Skeletal muscle satellite cell (primary cell): ENCODE data around the gene C1orf74.

Experiments
- H3K27me3 ChIP-seq: 2 replicates; pipeline ENCODE4 v1.7.0; 2013; ENCODE audit warnings: low read length; ENCODE audit not compliant: control insufficient read depth, insufficient read depth
- H3K36me3 ChIP-seq: 2 replicates; pipeline ENCODE4 v1.7.0; 2013; ENCODE audit warnings: mild to moderate bottlenecking, control low read depth, low read length; ENCODE audit not compliant: insufficient read depth
- H3K4me1 ChIP-seq: 2 replicates; pipeline ENCODE4 v1.7.0; 2013; ENCODE audit warnings: low read length; ENCODE audit not compliant: control insufficient read depth, insufficient read depth
- H3K4me2 ChIP-seq: 2 replicates; pipeline ENCODE4 v1.7.0; 2013; ENCODE audit warnings: mild to moderate bottlenecking, low read length
- H3K4me3 ChIP-seq: 2 replicates; pipeline ENCODE4 v1.7.0; 2013; ENCODE audit warnings: low read length
- H3K9ac ChIP-seq: 2 replicates; pipeline ENCODE4 v1.7.0; 2013; ENCODE audit warnings: mild to moderate bottlenecking, low read depth, low read length, moderate library complexity
- H3K9me3 ChIP-seq: replicated peaks from 2 replicates; pipeline ENCODE4 v1.7.0; 2013; ENCODE audit warnings: mild to moderate bottlenecking, control low read depth, low read length

C1orf74 gene

GRCh38 chr1:209768354-209768774 lies 16.0 kb downstream of the C1orf74 start:
- H3K4me3 ChIP-seq = no peak overlapping the region
- no peaks in the 10 kb centered on the region for H3K36me3 ChIP-seq
- no peak overlapping the region for H3K4me2 ChIP-seq
- no peak overlapping the region for H3K9ac ChIP-seq
- H3K9me3 ChIP-seq = no peaks in the 10 kb centered on the region
- H3K4me1 ChIP-seq = peaks cover 20% of the 10 kb centered on the region
- H3K27me3 ChIP-seq = no peaks in the 10 kb centered on the region

GRCh38 chr1:209767706-209768105 lies 16.7 kb downstream of the C1orf74 start:
- Histone ChIP-seq H3K4me1 (peaks cover 20% of the 10 kb centered on the region), H3K9me3 (no peaks in the 10 kb centered on the region), H3K36me3 (no peaks in the 10 kb centered on the region), H3K4me3 (no peak overlapping the region), H3K4me2 (no peak overlapping the region), H3K9ac (no peak overlapping the region), H3K27me3 (no peaks in the 10 kb centered on the region)

- no peak overlapping the region for H3K9ac ChIP-seq
- H3K27me3 ChIP-seq = no peaks in the 10 kb centered on the region
- no peak overlapping the region for H3K4me2 ChIP-seq
- peaks cover 20% of the 10 kb centered on the region for H3K4me1 ChIP-seq
- H3K4me3 ChIP-seq = no peak overlapping the region
- no peaks in the 10 kb centered on the region for H3K36me3 ChIP-seq
- no peaks in the 10 kb centered on the region for H3K9me3 ChIP-seq
Observed at GRCh38 chr1:209767096-209767495, 17.3 kb downstream of the C1orf74 start.

- no peak overlapping the region for H3K4me3 ChIP-seq
- H3K4me1 ChIP-seq = peaks cover 22% of the 10 kb centered on the region
- H3K36me3 ChIP-seq = no peaks in the 10 kb centered on the region
- H3K9me3 ChIP-seq = no peaks in the 10 kb centered on the region
- H3K9ac ChIP-seq = no peak overlapping the region
- H3K27me3 ChIP-seq = no peaks in the 10 kb centered on the region
- no peak overlapping the region for H3K4me2 ChIP-seq
Observed at GRCh38 chr1:209766051-209766450, 18.3 kb downstream of the C1orf74 start.

- H3K36me3 ChIP-seq = no peaks in the 10 kb centered on the region
- no peak overlapping the region for H3K4me3 ChIP-seq
- H3K4me2 ChIP-seq = no peak overlapping the region
- no peaks in the 10 kb centered on the region for H3K9me3 ChIP-seq
- H3K4me1 ChIP-seq = peaks cover 2% of the 10 kb centered on the region
- no peak overlapping the region for H3K9ac ChIP-seq
- H3K27me3 ChIP-seq = peaks cover 25% of the 10 kb centered on the region
Observed at GRCh38 chr1:209761011-209761635, 23.2 kb downstream of the C1orf74 start.

- no peak overlapping the region for H3K4me3 ChIP-seq
- peaks cover 2% of the 10 kb centered on the region for H3K4me1 ChIP-seq
- no peak overlapping the region for H3K4me2 ChIP-seq
- no peaks in the 10 kb centered on the region for H3K9me3 ChIP-seq
- no peak overlapping the region for H3K9ac ChIP-seq
- peaks cover 25% of the 10 kb centered on the region for H3K27me3 ChIP-seq
- H3K36me3 ChIP-seq = no peaks in the 10 kb centered on the region
Observed at GRCh38 chr1:209759829-209760359, 24.5 kb downstream of the C1orf74 start.

DNA sequence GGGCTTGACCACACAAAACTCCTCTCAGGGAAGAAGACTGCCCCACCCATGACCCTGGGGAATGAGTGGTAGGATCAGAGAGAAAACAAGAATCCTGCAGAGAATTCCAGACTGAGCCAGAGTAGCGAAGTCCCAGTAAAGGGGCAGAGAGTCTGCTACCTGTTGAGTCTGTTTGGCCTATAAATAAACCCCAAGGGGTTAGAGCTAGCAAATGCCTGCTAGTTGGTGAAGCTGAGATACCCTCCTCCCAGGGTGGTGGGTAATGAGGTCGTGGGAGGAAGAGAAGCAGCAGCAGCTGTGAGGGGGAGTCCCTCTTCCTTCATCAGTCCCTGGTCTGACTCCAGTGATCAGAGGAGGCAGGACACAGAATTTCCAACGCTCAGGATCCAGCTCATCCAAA lies 26.0 kb downstream of the C1orf74 start:
- no peaks in the 10 kb centered on the region for H3K36me3 ChIP-seq

DNA sequence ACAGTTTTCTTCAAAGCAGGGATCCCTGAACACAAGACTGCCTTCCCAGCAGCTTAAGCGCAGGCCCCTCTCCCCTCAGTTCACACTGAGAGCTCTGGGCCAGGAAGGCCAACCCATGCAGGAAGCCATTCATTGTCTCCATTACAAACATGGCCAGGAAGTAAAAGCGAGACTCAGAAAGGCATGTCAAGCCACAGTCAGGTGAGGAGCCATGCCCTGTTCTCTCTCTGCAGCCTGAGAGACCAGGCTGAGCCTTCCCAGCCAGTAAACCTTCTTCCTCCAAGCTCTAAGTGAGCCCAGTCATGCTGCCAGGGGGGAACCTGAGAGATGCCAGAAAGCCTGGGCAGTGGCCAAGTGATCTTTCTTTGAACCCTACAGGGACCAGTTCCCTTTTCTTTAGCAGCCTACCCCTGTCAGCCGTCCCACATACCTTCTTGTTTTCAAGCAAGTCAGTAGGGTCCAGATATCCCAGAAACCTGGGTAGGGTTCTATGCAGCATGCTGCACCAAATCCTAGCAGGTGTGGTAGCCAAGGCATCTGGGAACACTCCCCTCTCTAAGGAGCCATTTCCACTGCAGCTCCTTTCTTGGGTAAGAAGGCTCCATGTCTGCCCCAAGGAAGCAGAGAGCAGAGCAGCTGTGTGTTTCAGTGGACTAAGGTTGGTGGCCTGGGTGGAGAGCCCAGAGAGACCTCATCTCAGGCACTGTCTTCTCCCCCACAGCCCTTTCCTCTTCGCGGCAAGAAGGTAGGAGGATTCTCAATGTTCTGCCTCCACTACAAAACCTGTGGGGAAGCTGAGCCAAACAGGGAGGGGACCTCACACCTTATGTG lies 27.5 kb downstream of the C1orf74 start:
- Histone ChIP-seq H3K4me1 (peaks cover 2% of the 10 kb centered on the region), H3K9me3 (no peaks in the 10 kb centered on the region), H3K27me3 (peaks cover 28% of the 10 kb centered on the region), H3K36me3 (no peaks in the 10 kb centered on the region), H3K4me3 (no peak overlapping the region), H3K9ac (no peak overlapping the region), H3K4me2 (no peak overlapping the region)

More for the DNA sequence above, 26.0 kb downstream of the C1orf74 start:
- no peak overlapping the region for H3K9ac ChIP-seq
- H3K4me2 ChIP-seq = no peak overlapping the region
- H3K27me3 ChIP-seq = peaks cover 25% of the 10 kb centered on the region
- H3K4me1 ChIP-seq = peaks cover 2% of the 10 kb centered on the region
- no peaks in the 10 kb centered on the region for H3K9me3 ChIP-seq
- H3K4me3 ChIP-seq = no peak overlapping the region

DNA sequence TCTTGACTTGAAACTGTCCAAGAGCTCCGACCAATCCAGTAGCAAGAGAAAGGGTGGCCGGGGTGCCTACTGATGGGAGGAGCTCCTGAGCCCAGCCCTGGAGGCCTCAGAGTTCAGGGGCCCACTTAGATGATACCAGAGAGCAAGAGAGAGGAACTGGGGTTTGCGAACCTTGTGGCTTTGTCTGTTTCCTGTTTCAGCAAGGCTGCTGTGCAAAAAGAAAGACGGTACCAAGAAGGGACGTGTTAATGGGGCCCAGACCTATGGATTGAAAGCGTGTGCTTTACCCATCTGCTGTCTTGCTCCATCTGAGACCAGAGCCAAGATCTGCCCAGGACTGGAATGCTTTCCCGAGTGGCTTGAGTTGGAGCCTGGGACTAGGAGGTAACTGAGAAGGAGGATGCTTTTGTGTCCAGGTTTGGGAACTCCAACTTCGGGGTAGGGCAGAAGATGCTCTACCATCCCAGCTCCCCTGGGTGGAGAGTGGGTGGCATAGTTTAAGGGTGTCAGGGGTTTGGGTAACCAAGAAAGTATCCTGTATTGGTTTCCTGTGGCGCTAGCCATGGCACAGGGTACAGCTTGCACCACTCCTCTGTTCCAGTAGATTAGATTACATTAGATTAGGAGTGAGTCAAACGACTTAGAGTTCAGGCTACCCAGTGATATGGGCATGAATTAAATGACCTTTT lies 28.3 kb downstream of the C1orf74 start, which contains the start of gene TRAF3IP3:
Gene TRAF3IP3 (plus strand): TSS at position 128 of the 689 bp plus-strand sequence. CDS start 3,987 bp downstream, outside the sequence.
- Histone ChIP-seq H3K27me3 (peaks cover 28% of the 10 kb centered on the region), H3K9me3 (no peaks in the 10 kb centered on the region), H3K9ac (no peak within 1 kb of the TSS), H3K36me3 (no peaks in the 10 kb centered on the region), H3K4me2 (no peak within 1 kb of the TSS), H3K4me3 (no peak within 1 kb of the TSS), H3K4me1 (peaks cover under 1% of the 10 kb centered on the region)

GRCh38 chr1:209755256-209755655 lies 29.1 kb downstream of the C1orf74 start:
- H3K4me2 ChIP-seq = no peak overlapping the region
- H3K27me3 ChIP-seq = peaks cover 28% of the 10 kb centered on the region
- no peak overlapping the region for H3K4me3 ChIP-seq
- H3K9ac ChIP-seq = no peak overlapping the region
- no peaks in the 10 kb centered on the region for H3K36me3 ChIP-seq
- H3K4me1 ChIP-seq = no peaks in the 10 kb centered on the region
- no peaks in the 10 kb centered on the region for H3K9me3 ChIP-seq

- no peak overlapping the region for H3K4me2 ChIP-seq
- no peak overlapping the region for H3K4me3 ChIP-seq
- H3K9me3 ChIP-seq = no peaks in the 10 kb centered on the region
- H3K9ac ChIP-seq = no peak overlapping the region
- no peaks in the 10 kb centered on the region for H3K4me1 ChIP-seq
- no peaks in the 10 kb centered on the region for H3K36me3 ChIP-seq
- H3K27me3 ChIP-seq = peaks cover 6% of the 10 kb centered on the region
Observed at GRCh38 chr1:209752890-209753289, 31.5 kb downstream of the C1orf74 start.
